Coronary artery (tissue), 2 donors: Measurements from ENCODE around the gene TCF12.

Source experiments
- DNase-seq: peaks from one replicate; pipeline ENCODE4 v3.0.0-alpha.2; 2017; ENCODE audit warnings: low spot score
- H3K27ac ChIP-seq, 2 donors: fragments of 200-600 bp; sonication (generic); one replicate each; pipeline ENCODE4 v1.5.1; 2016 to 2019
- H3K4me3 ChIP-seq: fragments of 200-600 bp; sonication (generic); 2 replicates; pipeline ENCODE4 v1.5.1; 2016; ENCODE audit warnings: mild to moderate bottlenecking, moderate library complexity
- TF ChIP-seq, protein P1 (sequence below): fragments of 200-600 bp; sonication (generic); IDR thresholded peaks from one replicate; pipeline ENCODE4 v1.5.1; 2019; ENCODE audit warnings: antibody characterized with exemption

The TCF12 gene

DNA sequence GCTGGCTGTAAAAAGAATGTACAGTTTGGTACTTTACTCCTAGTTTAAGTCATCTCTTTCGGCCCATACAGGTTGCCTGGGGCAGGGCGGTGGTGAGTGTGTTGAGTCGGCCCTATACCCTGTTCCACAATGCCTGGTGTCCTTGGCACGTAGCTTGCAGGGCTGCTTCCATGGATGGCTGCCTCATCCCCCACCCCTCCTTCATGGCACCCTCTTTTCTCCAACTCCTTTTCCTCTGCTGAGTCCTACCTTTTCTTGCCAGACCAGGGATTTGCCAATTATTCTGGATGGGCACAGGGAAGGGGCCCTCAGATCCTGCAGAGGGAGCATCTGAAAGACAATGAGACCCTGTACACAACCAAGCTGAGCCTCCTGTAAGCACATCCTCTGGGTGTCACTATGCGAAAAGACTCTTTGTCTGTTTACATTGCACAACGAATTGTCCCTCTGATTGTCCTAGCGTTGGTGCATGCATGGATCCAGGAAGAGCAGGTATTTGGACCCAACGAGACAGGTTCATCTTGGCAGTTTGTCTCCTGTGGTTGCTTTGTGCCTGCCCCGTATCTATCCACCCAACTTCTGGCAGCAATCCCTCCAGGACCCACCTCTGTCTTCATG, 384.3 kb downstream of the TCF12 start:
- TF ChIP-seq, protein P1, sequence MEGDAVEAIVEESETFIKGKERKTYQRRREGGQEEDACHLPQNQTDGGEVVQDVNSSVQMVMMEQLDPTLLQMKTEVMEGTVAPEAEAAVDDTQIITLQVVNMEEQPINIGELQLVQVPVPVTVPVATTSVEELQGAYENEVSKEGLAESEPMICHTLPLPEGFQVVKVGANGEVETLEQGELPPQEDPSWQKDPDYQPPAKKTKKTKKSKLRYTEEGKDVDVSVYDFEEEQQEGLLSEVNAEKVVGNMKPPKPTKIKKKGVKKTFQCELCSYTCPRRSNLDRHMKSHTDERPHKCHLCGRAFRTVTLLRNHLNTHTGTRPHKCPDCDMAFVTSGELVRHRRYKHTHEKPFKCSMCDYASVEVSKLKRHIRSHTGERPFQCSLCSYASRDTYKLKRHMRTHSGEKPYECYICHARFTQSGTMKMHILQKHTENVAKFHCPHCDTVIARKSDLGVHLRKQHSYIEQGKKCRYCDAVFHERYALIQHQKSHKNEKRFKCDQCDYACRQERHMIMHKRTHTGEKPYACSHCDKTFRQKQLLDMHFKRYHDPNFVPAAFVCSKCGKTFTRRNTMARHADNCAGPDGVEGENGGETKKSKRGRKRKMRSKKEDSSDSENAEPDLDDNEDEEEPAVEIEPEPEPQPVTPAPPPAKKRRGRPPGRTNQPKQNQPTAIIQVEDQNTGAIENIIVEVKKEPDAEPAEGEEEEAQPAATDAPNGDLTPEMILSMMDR, result no peak
- Histone ChIP-seq H3K27ac (no peak overlapping the region), H3K4me3 (no peak overlapping the region)
- no peak for DNase-seq

DNA sequence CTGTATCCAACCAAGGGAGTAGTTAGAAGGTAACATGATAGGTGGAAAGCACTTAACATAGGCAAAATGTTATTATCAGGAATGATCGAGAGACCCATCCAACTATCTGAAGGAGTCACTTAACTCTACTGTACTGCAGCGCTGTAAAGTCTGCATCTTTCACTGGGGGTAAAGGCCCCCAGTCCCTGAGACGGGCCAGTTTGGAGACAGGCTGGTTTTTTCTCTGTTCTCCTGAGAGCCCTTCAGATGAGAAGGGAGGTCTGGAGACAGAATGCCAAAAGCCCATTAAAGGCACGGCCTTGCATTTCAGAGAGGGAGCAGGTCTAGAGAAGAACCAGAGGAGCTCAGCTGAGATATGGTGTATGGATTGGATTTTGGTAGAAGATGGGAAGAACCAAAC, 386.6 kb downstream of the TCF12 start:
- H3K4me3 ChIP-seq, result no peak overlapping the region
- peak; percentile 28 for DNase-seq
- TF ChIP-seq, protein P1, result no peak
- no peak overlapping the region for H3K27ac ChIP-seq

DNA sequence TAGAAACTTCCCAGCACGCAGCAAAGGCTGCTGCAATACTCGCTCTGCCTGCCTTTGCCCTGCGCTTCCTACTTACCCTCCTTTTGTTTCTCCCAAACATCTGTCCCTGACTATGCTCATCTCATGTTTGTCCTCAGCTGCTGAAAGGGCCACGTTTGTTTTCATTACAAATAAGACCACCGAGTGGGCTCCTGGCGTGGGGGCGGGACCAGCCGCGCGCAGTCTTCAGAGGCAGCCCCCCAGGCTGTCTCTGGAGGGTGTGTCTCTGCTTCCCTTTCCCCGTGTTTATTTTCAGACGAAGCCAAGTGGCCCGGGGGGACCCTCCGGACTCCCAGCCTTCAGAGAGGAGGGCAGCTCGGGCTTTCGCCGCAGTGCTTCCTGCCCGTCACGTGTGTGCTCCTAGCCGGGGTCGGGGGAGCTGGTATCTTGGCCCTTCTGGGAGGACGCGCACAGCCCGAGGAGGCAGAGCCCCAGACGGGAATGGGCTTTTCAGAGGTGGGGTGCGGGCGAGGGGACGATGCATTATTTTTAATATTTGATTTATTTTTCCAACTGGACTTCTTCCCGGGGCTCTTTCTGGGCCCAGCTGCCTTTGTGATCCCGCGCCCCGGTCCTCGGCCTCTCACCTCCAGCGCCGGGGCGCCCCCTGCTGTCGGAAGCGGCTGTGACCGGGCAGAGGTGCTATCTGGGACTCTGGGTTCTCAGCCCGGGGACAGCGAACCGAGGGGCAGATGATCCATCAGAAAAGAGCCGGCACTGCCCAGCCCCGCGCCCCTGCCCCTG, 387.9 kb downstream of the TCF12 start:
- TF ChIP-seq, protein P1, result peak; percentile 87
- peak overlapping the region; percentile 71 for H3K4me3 ChIP-seq
- DNase-seq, result peak; percentile 79
- no peak overlapping the region for H3K27ac ChIP-seq

DNA sequence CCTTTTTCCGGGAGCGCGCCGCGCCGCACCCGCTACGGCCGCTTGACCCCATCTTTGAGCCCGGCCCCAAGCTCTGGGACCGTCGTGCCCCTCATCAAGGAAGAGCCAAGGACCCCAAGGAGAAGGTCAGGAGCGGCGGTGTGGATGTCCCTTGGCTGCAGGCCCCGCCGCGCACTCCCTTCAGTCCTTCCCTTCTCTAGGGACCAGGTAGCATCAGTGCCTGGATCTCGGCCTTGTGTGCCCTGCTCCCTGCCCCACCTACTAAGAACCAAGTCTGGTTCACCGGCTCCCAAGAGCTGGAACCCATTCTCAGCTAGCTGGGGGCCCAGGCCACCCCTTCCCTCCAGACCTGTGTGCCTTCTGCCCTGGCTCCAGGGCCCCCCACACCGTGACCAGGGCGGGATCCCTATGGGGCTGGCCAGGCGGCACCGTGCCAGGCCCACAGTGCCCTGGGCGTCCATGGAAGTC, 388.5 kb downstream of the TCF12 start:
- DNase-seq, result peak; percentile 69
- TF ChIP-seq, protein P1, result no peak
- Histone ChIP-seq H3K4me3 (peak overlapping the region; percentile 71), H3K27ac (no peak overlapping the region)

DNA sequence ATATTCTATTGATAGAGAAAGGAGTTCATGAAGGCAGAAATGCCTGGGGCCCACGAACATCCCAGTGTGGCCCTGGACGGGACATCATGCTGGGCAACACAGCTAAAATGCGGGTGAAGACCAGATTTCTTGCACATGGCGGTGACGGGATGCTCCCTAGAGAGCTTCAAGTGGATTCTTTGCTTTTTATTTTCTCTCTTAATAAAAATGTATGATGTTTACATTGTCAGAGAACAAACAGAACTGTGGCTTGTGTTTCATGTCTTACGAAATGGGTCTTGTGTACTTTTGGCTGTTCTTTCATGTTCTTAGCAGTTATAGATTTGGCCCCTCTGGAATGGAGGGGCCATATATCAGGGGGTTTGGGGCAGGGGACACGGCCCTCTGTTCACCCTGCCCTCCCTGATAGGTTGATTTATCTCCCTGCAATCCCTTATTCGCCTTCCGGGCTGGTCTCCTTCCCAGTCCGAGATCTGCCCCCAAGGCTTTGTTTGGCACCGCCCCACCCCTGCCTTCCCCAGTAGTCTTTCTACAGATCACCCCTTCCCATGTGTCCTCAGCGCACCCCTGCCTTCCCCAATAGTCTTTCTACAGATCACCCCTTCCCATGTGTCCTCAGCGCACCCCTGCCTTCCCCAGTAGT, 389.2 kb downstream of the TCF12 start:
- no peak overlapping the region for H3K27ac ChIP-seq
- H3K4me3 ChIP-seq, result no peak overlapping the region
- TF ChIP-seq, protein P1, result no peak
- DNase-seq, result no peak

DNA sequence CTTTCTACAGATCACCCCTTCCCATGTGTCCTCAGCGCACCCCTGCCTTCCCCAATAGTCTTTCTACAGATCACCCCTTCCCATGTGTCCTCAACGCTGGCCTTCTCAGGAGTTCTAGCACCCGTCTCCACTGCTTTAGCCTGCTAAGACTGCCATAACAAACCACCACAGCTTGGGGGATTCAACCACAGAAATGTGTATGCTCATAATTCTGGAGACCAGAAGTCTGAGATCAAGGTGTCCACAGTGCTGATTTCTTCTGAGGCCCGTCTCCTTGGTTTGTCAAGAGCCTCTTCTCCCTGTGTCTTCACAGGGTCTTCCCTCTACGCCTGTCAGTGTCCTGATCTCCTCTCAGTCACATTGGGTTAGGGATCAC, 389.7 kb downstream of the TCF12 start:
- no peak overlapping the region for H3K27ac ChIP-seq
- DNase-seq, result peak; percentile 38

More for the DNA sequence above, 389.7 kb downstream of the TCF12 start:
- H3K4me3 ChIP-seq, result no peak overlapping the region
- TF ChIP-seq, protein P1, result no peak
